ENCODE data around the gene PSMA1.

PSMA1 gene

DNA sequence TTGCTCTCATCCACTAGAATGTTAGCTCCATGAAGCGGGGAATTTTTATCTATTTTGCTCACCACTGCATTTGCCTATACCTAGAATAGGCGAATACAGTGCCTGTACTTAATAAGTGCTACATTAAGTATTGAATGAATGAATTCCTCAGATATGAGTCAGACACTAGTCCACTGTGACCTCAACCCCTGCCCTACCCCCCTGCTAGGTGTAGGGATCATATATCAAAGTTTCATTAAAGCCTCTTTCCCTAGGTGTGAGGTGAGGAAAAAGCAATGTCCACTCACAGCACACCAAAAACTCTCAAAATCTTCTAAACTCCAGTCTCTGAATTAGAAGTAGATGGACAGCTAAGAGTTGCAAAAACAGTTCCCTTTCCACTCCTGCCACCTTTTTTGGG lies 9.8 kb upstream of the PSMA1 start:
- DNase-seq (ENCODE audit: low read depth, low spot score), result no peak

DNA sequence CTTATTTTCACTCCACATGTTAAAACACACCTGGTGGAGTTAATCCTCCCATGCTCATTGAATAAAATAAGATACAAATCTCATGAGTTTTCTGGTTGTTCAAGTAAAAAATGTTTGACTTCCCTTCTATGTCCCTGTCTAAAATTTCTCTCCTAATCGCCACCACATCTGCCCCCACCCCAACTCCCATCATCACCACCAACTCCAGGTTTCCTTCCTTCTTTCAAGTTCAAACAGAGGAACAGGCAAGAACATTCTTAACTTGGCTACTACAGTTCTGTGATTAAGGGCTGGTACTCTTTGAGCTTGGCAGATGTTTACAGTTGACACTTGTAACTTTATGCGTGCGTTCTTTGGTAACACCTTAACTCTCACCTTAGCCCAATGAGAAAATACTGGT lies 9.1 kb upstream of the PSMA1 start:
- no peak for DNase-seq (ENCODE audit: low read depth, low spot score)

DNA sequence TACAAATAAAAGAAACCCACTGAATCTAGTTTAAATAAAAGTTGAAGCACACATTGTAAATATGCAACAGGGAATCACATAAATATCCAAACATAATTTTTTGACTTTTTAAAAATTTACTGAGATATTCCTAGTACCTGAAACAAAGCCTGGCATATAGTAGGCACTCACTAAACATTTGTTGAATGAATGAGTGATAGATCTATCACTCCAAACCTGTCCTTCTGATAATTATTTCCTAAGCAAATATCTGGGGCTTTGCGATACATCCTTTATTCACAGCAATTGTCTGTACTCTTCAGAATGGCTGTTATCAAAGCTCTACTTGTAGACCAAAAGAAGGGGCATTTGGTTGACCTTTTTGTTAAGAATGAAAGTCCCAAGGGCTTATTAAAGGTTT lies 2.6 kb upstream of the PSMA1 start:
- no peak for DNase-seq (ENCODE audit: low read depth, low spot score)

GRCh38 chr11:14522245-14522644 lies 2.1 kb upstream of the PSMA1 start:
- DNase-seq (ENCODE audit: low read depth, low spot score), result no peak

DNA sequence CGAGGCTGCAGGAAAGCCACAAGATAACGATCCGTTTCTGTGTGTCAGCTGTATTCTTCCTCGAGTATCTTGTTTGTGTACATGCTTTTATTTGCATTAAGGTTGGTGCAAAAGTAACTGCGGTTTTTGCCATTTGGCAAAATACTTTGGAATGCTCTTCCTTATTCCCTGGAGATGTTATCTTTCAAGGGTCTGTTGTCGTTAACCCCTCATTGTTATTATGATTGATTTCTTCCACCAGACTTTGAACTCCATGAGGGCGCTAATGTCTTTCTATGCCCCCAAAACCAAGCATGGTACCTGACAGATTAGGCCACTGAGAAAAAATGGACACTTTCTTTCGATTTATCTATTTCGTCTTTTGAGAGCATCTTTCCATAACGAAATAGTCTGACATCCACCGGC lies 563 bp upstream of the PSMA1 start:
- no peak for DNase-seq (ENCODE audit: low read depth, low spot score)

DNA sequence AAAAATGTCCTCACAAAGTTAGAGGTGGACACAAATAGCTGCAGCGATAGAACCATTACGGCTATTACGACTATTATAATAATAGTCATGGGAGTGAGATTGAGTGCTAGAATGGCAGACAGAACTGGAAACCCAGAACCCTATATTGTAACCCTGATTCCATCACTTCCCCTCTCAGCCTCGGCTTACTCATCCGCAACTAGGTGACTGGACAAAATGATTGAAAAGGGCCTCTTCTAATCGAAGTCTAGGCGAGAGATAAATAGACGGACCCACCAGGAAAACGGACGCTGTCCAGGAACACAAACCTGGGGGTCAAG lies 629 bp downstream of the PSMA1 start:
- DNase-seq (ENCODE audit: low read depth, low spot score), result no peak

- DNase-seq (ENCODE audit: low read depth, low spot score), result no peak
Measured at GRCh38 chr11:14518820-14519219, 1.4 kb downstream of the PSMA1 start.

GRCh38 chr11:14513800-14514199 lies 6.4 kb downstream of the PSMA1 start:
- no peak for DNase-seq (ENCODE audit: low read depth, low spot score)

DNA sequence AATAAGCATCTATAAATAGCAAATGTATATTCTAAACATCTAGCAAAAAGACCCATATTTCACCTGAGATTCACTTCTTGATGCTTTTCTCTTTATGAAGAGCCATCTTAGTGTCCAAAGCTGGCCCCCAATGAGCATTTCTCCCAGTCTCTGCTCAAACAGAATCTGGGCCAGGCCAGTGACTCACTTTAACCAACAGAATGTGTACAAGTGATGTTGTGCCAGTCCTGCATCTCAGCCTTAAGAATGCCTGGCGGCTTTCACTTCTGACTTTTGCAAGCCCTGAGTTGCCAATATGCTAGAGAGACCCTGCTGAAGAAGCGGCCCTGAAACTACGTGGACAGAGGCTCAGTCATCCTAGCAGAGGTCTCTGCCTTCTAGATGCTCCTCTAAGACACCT lies 13.7 kb downstream of the PSMA1 start:
- DNase-seq (ENCODE audit: low read depth, low spot score), result no peak

DNA sequence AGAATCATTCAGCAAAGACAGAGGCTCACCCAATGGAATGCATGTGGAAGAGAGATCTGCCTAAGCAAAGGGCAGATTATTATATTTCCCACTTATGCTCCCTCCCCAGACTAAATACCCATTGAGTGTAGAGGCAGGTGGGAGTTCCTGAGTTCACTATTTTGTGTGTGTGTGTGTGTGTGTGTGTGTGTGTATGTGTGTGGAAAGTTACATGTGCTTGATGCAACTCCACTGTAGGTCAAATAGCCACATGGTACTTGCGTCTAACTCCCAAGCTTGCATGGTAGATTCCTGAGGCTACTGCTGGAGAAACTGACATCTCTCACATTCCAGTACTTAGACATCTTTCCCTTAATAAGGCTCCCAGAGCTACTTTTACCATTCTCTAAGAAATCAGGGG lies 17.2 kb downstream of the PSMA1 start:
- DNase-seq (ENCODE audit: low read depth, low spot score), result no peak

- DNase-seq (ENCODE audit: low read depth, low spot score), result no peak
Measured at GRCh38 chr11:14502039-14502438, 18.1 kb downstream of the PSMA1 start.

DNA sequence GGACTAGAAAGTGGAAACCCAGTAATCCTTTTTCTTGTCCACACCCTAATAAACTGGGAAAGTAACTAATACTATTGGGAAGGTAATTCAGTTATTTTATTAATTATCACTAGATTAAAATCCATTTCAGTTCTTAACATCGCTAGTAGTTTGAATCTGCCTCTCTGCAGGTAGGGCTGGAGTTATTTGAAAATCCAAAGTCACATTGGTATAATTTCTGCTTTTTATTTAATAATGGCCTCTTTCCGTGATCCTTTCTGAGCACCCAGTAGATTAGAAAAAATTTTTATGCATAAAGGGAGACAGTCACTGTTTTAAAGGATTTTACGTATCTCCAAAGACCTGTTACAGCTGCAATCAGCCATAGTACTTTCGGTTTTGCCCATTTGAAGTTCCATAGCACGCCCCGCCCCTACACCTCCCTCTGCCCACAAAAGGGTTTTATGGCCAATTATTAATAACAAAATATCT lies 20.0 kb downstream of the PSMA1 start:
- DNase-seq (ENCODE audit: low read depth, low spot score), result no peak

DNA sequence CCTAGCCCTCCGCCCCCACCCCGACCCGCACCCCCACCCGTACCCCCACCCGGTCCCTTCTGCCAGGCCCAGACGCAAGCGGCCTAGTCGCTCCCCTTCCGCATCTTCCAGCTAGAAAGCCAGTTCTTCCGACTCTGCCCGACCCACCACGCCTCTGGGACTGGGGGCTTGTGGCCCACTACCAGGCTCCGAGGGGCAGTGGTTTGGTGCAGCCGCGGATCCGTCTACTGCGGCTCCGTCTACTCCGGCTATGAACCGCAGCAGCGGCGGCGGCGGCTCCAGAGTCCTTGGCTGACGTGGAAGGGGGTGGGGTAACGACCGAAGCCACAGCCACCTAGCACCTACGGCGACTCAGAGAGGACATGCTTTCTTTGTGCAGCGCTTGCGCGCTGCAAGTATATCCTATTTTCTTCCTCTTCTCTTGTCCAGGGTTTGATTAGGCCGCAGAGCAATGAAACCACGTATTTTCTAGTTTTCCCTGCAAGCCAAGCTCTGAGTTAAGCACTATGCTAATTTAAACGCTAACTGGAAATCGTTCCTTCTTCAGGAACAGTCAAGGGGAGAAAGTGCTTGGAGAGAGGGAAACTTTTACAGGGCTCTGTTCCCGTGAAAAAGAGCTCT lies 20.5 kb downstream of the PSMA1 start, which contains the start of gene COPB1:
COPB1 (minus strand) TSS at position 252 of the 621 bp plus-strand sequence. CDS start 883 bp downstream, outside the sequence.
- peak; percentile 84 for DNase-seq (ENCODE audit: low read depth, low spot score)

DNA sequence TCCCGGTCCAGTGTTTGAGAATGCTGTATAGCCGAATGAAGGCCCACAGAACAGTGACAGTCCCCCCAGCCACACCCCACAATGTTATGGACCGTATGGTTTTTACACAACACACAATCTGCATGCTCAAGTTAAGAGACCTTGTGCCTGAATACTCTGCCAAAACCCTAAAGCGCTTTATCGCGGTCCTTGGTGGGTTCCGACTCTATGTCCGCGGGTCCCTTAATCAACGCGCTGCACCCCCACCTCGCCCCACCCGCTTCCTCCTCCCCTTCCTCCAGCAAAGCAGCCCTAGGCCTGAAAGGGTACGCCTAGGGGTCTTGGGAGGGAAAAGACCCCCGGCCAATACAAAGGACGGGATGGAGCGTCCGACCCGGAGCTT lies 21.0 kb downstream of the PSMA1 start:
- no peak for DNase-seq (ENCODE audit: low read depth, low spot score)

- DNase-seq (ENCODE audit: low read depth, low spot score), result no peak
Measured at GRCh38 chr11:14480716-14481115, 39.5 kb downstream of the PSMA1 start.

DNA sequence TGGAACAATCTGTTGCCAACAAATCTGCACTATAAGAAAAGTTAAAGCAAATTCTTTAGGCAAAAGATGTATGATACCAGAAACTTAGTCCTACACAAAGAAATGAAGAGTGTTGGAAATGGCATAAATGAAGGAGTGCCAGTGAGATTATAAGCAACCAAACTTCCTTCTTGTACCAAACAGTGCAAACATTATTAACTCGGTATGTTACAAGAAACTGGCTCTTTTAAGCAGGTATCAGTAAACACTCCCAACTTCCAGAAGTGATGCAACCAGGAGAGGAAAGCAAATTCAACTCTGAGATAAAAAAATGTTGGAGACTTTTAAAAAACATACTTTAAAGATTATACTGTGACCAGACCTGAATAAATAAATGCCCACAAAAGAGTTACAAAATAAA lies 49.1 kb downstream of the PSMA1 start:
- no peak for DNase-seq (ENCODE audit: low read depth, low spot score)

GRCh38 chr11:14463623-14464022 lies 56.6 kb downstream of the PSMA1 start:
- no peak for DNase-seq (ENCODE audit: low read depth, low spot score)

GRCh38 chr11:14460147-14460546 lies 60.0 kb downstream of the PSMA1 start:
- no peak for DNase-seq (ENCODE audit: low read depth, low spot score)

DNA sequence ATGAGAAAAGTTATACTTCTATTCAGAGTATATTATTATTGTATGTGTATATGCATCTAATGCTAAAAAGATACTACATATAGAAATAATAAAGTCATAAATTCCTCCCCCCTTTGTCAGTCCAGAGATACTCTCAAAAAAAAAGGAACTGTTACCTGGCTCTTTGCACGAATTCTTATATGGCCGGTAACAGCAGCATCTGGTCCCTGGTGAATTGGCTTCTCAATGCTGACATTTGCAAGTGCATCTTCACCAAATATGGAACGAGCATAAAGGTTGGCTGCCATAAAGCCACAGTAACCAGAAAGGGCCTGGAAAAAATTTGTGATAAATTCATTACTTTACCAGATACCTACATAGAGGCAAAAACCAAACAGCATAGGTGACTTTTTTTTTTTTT lies 61.8 kb downstream of the PSMA1 start:
- no peak for DNase-seq (ENCODE audit: low read depth, low spot score)

DNA sequence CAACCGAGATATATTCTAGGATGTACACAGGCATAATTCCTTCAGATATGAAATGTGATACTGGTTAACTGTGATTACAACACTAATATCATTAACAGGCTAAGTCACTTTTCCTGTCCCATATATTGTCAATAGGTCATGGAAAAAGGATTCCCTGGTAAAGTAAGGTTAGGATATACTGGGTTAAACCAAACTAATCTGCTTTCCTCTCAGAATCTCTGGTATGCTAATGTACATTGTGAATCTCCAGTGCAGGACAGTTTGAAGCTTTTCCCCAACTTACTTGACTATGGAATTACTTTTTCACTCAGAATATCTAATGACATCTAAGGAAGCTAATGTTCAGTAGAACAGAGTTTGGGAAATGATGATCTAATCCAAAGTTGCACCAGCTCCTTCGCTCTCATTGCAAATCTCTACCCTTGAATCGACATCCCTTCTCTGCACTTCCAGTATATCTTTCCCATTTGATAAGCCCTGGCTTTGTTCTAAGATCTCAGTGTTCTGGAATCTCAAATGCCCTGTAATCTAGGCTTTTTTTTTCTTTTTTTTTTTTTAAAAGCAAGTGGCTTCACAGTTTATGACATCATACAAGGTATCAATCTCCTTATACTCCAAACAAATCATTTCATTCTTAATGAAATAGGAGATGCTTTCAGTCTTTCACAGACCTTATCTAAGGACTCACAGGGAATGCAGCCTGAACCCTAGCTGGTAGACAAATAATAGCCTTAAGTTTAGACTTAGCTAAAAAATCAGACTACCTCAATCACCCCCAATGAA lies 64.3 kb downstream of the PSMA1 start:
- no peak for DNase-seq (ENCODE audit: low read depth, low spot score)

All from iPS DF 19.7 (cell line).